Astrocyte (in vitro differentiated cells and primary cell): ENCODE results near the gene KIZ. TPM values are rescaled to one million over a fixed set of nuclear protein-coding genes. Genes with fewer than 3 reads are reported as not detected.

Source experiments
- DNase-seq: peaks from one replicate; pipeline ENCODE4 v3.0.0-alpha.2; 2010; ENCODE audit warnings: low read depth
- FAIRE-seq: peaks from 2 replicates; lab custom pipeline; 2011; peaks lifted over from hg19 to GRCh38; lab: Jason Lieb, UNC
- H2AFZ ChIP-seq: 2 replicates; pipeline ENCODE4 v1.6.0; 2012; ENCODE audit warnings: low read depth, low read length, inconsistent platforms
- H3K27ac ChIP-seq: 2 replicates; pipeline ENCODE4 v1.5.1; 2011; ENCODE audit warnings: low read depth, low read length, inconsistent platforms
- H3K27me3 ChIP-seq: 2 replicates; pipeline ENCODE4 v1.6.0; 2011; ENCODE audit warnings: low read length, inconsistent platforms; ENCODE audit not compliant: insufficient read depth
- H3K36me3 ChIP-seq: 2 replicates; pipeline ENCODE4 v1.5.1; 2011; ENCODE audit warnings: low read length, inconsistent platforms; ENCODE audit not compliant: insufficient read depth
- H3K4me1 ChIP-seq: 2 replicates; pipeline ENCODE4 v1.5.1; 2011; ENCODE audit warnings: low read length, inconsistent platforms; ENCODE audit not compliant: insufficient read depth
- H3K4me2 ChIP-seq: 2 replicates; pipeline ENCODE4 v1.6.0; 2012; ENCODE audit warnings: low read length, inconsistent platforms
- H3K4me3 ChIP-seq: 2 replicates; pipeline ENCODE4 v1.5.1; 2011; ENCODE audit warnings: low read depth, mild to moderate bottlenecking, low read length, inconsistent platforms; ENCODE audit not compliant: insufficient read depth
- H3K79me2 ChIP-seq: 2 replicates; pipeline ENCODE4 v1.6.0; 2012; ENCODE audit warnings: mild to moderate bottlenecking, low read length, inconsistent platforms; ENCODE audit not compliant: insufficient read depth
- H3K9ac ChIP-seq: 2 replicates; pipeline ENCODE4 v1.6.0; 2012; ENCODE audit warnings: mild to moderate bottlenecking, low read length, inconsistent platforms
- H3K9me3 ChIP-seq: 2 replicates; pipeline ENCODE4 v1.5.1; 2012; ENCODE audit warnings: low read depth, mild to moderate bottlenecking, low read length, inconsistent platforms; ENCODE audit not compliant: insufficient read depth
- H4K20me1 ChIP-seq: 2 replicates; pipeline ENCODE4 v1.6.0; 2012; ENCODE audit warnings: low read length, inconsistent platforms; ENCODE audit not compliant: insufficient read depth
- H3K27ac Mint-ChIP-seq: one replicate; pipeline ENCODE4 v1.8.0; 2021; ENCODE audit warnings: mild to moderate bottlenecking, mixed read lengths; ENCODE audit not compliant: unreplicated experiment
- H3K27me3 Mint-ChIP-seq: one replicate; pipeline ENCODE4 v1.8.0; 2021; ENCODE audit warnings: low read depth, mixed read lengths; ENCODE audit not compliant: unreplicated experiment
- H3K36me3 Mint-ChIP-seq: one replicate; pipeline ENCODE4 v1.8.0; 2021; ENCODE audit warnings: low read depth, mixed read lengths; ENCODE audit not compliant: unreplicated experiment
- H3K4me1 Mint-ChIP-seq: one replicate; pipeline ENCODE4 v1.8.0; 2021; ENCODE audit warnings: low read depth, mixed read lengths; ENCODE audit not compliant: unreplicated experiment
- H3K4me3 Mint-ChIP-seq: one replicate; pipeline ENCODE4 v1.8.0; 2021; ENCODE audit warnings: mild to moderate bottlenecking, moderate library complexity, mixed read lengths; ENCODE audit not compliant: unreplicated experiment
- H3K9me3 Mint-ChIP-seq: one replicate; pipeline ENCODE4 v1.8.0; 2021; ENCODE audit warnings: mild to moderate bottlenecking, mixed read lengths; ENCODE audit not compliant: unreplicated experiment
- CTCF ChIP-seq: IDR thresholded peaks from 2 replicates; pipeline ENCODE4 v1.5.1; 2011; ENCODE audit warnings: low read depth, mild to moderate bottlenecking, inconsistent platforms, low read length, moderate library complexity; ENCODE audit not compliant: insufficient read depth
- EZH2 ChIP-seq: IDR thresholded peaks from 2 replicates; pipeline ENCODE4 v1.6.1; 2012; ENCODE audit warnings: mild to moderate bottlenecking, low read length, inconsistent platforms; ENCODE audit not compliant: insufficient read depth
- total RNA-seq: library from RNA; stranded (reverse); gene quantifications from 2 replicates; pipeline ENCODE4 v1.2.1, GENCODE V29; 2021

KIZ gene
- total RNA-seq, 1 donor from 2014 or later, result 9.7 TPM

- no peaks in the 10 kb centered on the region for H3K9me3 Mint-ChIP-seq
Measured at GRCh38 chr20:21238818-21239536, 113.1 kb downstream of the KIZ start.

GRCh38 chr20:21240394-21240793 is 114.5 kb downstream of the KIZ start:
- no peaks in the 10 kb centered on the region for H3K79me2 ChIP-seq
- H3K4me3 ChIP-seq, result no peak overlapping the region
- H3K4me1 Mint-ChIP-seq, result no peaks in the 10 kb centered on the region
- DNase-seq (no peak), FAIRE-seq (no peak)
- H2AFZ ChIP-seq, result no peak overlapping the region
- H3K27me3 ChIP-seq, result no peaks in the 10 kb centered on the region
- peaks cover 10% of the 10 kb centered on the region for H3K27me3 Mint-ChIP-seq
- H3K4me1 ChIP-seq, result no peaks in the 10 kb centered on the region
- H3K36me3 Mint-ChIP-seq, result peaks cover 5% of the 10 kb centered on the region
- no peak overlapping the region for H3K27ac Mint-ChIP-seq
- H3K36me3 ChIP-seq, result no peaks in the 10 kb centered on the region
- H3K4me2 ChIP-seq, result no peak overlapping the region
- TF ChIP-seq EZH2, result no peak
- TF ChIP-seq CTCF, result no peak
- no peak overlapping the region for H3K9ac ChIP-seq
- H3K9me3 Mint-ChIP-seq, result no peaks in the 10 kb centered on the region
- no peak overlapping the region for H3K27ac ChIP-seq
- H3K9me3 ChIP-seq, result no peaks in the 10 kb centered on the region
- H3K4me3 Mint-ChIP-seq, result no peak overlapping the region
- no peaks in the 10 kb centered on the region for H4K20me1 ChIP-seq

More at GRCh38 chr20:21238818-21239536, 113.1 kb downstream of the KIZ start:
- Histone ChIP-seq H2AFZ (no peak overlapping the region), H4K20me1 (no peaks in the 10 kb centered on the region), H3K79me2 (no peaks in the 10 kb centered on the region), H3K9me3 (no peaks in the 10 kb centered on the region), H3K4me1 (no peaks in the 10 kb centered on the region), H3K9ac (no peak overlapping the region), H3K36me3 (no peaks in the 10 kb centered on the region), H3K4me2 (no peak overlapping the region), H3K27ac (no peak overlapping the region), H3K4me3 (no peak overlapping the region), H3K27me3 (no peaks in the 10 kb centered on the region)
- H3K4me3 Mint-ChIP-seq, result no peak overlapping the region
- no peak for TF ChIP-seq CTCF
- no peak for TF ChIP-seq EZH2
- FAIRE-seq, result no peak
- peaks cover 4% of the 10 kb centered on the region for H3K36me3 Mint-ChIP-seq
- H3K4me1 Mint-ChIP-seq, result no peaks in the 10 kb centered on the region
- H3K27me3 Mint-ChIP-seq, result peaks cover 4% of the 10 kb centered on the region
- no peak for DNase-seq
- H3K27ac Mint-ChIP-seq, result no peak overlapping the region

- no peaks in the 10 kb centered on the region for H4K20me1 ChIP-seq
- Mint-ChIP-seq H3K4me3 (no peak overlapping the region), H3K9me3 (peaks cover 1% of the 10 kb centered on the region), H3K27ac (no peak overlapping the region), H3K27me3 (peaks cover 10% of the 10 kb centered on the region), H3K4me1 (no peaks in the 10 kb centered on the region), H3K36me3 (peaks cover 11% of the 10 kb centered on the region)
- H3K4me2 ChIP-seq, result no peak overlapping the region
- no peak overlapping the region for H3K4me3 ChIP-seq
- H3K27me3 ChIP-seq, result no peaks in the 10 kb centered on the region
- FAIRE-seq (no peak), DNase-seq (no peak)
- no peaks in the 10 kb centered on the region for H3K36me3 ChIP-seq
- no peak overlapping the region for H3K27ac ChIP-seq
- no peak overlapping the region for H3K9ac ChIP-seq
- no peaks in the 10 kb centered on the region for H3K9me3 ChIP-seq
- no peak overlapping the region for H2AFZ ChIP-seq
- no peak for TF ChIP-seq EZH2
- TF ChIP-seq CTCF, result no peak
- no peaks in the 10 kb centered on the region for H3K4me1 ChIP-seq
- H3K79me2 ChIP-seq, result no peaks in the 10 kb centered on the region
Measured at GRCh38 chr20:21241406-21241805, 115.5 kb downstream of the KIZ start.
